ENCODE results near the gene KDM4E. TPM values are rescaled to one million over a fixed set of nuclear protein-coding genes. Genes with fewer than 3 reads are reported as not detected.

KDM4E gene
- total RNA-seq, result not detected in 2 replicates

DNA sequence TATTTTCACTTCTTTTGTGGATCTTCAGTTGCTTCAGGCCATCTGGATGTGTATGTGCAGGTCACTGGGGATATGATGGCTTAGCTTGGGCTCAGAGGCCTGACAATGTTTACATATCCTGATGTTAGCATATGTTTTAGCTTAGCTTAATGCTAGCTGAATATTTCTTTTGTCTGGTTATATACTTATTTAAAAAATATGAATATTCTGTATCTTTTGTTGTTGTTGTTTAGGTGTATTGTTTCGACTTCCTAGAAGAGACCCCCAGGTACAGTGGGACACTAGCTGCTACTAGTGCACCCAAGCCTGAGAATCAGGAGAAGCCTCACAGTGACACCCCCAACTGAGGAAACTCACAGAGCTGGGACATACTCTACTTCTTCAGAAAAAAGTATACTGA, at the start of gene KDM4E:
TSS of gene KDM4E (plus strand) at position 301 of the 400 bp plus-strand sequence. CDS start 300 bp downstream, outside the sequence.
- no peak for TF ChIP-seq CTCF (IDR thresholded peaks at IDR 0.05; ENCODE audit: insufficient read depth, low read depth, low read length)
- no peak within 1 kb of the TSS for H3K4me3 ChIP-seq (ENCODE audit: low read depth, low read length)

DNA sequence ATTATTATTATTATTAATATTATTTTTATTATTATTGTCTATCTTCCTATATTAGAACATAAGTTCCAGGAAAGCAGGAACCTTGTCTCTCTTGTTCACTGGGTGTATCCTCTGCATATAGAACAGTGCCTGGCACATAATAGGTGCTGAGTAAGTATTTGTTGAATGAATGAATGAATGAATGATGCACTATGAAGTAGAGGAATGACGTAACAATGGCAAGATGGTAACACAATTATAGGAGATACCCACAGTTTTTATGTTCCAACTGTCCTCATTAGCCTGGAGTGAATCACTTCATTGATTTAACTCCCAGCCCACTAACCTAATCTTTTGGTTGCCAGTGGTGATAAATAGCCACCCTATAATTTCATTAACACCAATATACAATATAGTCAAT, 49.5 kb upstream of the KDM4E start:
- no peak overlapping the region for H3K4me3 ChIP-seq (ENCODE audit: low read depth, low read length)
- TF ChIP-seq CTCF (IDR thresholded peaks at IDR 0.05; ENCODE audit: insufficient read depth, low read depth, low read length), result no peak
- no peak for DNase-seq (ENCODE audit: low read depth)

More for the DNA sequence above, at the start of gene KDM4E:
- DNase-seq (ENCODE audit: low read depth), result no peak

DNA sequence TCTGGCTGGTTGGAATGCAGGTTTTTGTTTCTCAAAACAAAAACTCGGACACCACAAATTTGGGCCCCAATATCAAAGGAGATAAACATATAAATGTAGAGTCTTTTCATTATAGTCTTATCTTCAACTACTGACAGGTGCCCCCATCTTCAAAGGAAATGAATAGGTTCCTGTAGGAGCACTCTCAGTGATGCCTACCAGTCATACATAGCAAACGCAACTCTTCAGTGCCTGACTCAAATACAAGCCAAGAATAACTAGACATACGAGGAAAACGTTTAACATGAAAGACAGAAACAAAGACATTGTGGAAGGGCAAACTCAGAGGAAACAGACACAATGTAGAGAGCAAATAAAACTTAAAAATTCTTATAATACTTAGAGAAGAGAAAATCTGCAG, 37.7 kb upstream of the KDM4E start:
- no peak for TF ChIP-seq CTCF (IDR thresholded peaks at IDR 0.05; ENCODE audit: insufficient read depth, low read depth, low read length)
- H3K4me3 ChIP-seq (ENCODE audit: low read depth, low read length), result no peak overlapping the region
- no peak for DNase-seq (ENCODE audit: low read depth)

DNA sequence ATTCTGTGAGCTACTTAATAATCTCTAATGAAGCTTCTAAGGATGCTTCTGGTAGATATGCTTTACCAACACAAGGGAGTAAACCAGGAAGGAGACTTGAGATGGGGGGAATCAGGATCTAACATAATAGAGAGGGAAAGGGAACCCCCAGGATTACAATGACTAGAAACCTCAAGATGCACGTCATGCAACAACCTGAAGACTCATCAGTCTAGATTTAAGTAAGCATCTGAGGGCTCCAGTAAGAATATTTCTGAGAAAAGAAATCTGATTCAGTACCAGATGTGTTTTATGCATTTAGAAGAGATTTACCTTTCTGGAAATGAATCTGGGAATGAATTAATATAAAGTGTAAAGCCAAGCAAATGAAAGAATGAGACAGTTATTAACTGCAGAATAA, 36.3 kb upstream of the KDM4E start:
- no peak for DNase-seq (ENCODE audit: low read depth)
- H3K4me3 ChIP-seq (ENCODE audit: low read depth, low read length), result no peak overlapping the region
- TF ChIP-seq CTCF (IDR thresholded peaks at IDR 0.05; ENCODE audit: insufficient read depth, low read depth, low read length), result no peak

DNA sequence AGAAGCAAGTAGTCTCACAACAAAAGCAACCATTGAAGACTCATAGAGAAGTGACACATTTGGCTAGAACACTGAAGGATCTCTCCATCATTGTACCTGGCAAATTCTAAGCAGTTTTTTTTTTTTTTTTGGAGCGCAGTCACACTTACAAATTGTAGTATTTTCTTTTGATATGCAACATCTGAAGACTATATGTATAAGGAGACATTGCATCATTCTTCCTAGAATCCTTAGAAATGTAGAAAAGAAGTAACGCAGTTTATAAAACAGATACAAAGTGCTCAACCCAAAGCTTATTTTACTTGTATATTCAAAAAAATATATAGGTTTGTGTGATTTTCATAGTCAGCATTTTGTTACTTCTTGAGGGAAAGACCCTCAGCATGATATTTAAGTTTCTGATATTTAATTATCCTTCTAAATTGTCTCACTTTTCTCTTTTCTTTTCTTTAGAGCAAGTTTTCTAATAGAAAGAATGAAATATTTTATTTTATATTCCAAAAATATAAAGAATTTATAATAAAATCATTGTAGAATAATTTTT, 31.6 kb upstream of the KDM4E start:
- no peak for TF ChIP-seq CTCF (IDR thresholded peaks at IDR 0.05; ENCODE audit: insufficient read depth, low read depth, low read length)
- H3K4me3 ChIP-seq (ENCODE audit: low read depth, low read length), result no peak overlapping the region
- no peak for DNase-seq (ENCODE audit: low read depth)

GRCh38 chr11:94997437-94997836, 27.6 kb upstream of the KDM4E start:
- TF ChIP-seq CTCF (IDR thresholded peaks at IDR 0.05; ENCODE audit: insufficient read depth, low read depth, low read length), result no peak
- no peak for DNase-seq (ENCODE audit: low read depth)
- no peak overlapping the region for H3K4me3 ChIP-seq (ENCODE audit: low read depth, low read length)

DNA sequence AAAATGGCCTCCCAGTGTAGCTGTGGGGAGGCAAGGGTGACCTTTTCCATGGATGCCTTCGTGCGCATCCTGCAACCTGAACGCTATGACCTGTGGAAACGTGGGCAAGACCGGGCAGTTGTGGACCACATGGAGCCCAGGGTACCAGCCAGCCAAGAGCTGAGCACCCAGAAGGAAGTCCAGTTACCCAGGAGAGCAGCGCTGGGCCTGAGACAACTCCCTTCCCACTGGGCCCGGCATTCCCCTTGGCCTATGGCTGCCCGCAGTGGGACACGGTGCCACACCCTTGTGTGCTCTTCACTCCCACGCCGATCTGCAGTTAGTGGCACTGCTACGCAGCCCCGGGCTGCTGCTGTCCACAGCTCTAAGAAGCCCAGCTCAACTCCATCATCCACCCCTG, 26.8 kb upstream of the KDM4E start:
- no peak for TF ChIP-seq CTCF (IDR thresholded peaks at IDR 0.05; ENCODE audit: insufficient read depth, low read depth, low read length)
- DNase-seq (ENCODE audit: low read depth), result no peak

More for the DNA sequence above, 26.8 kb upstream of the KDM4E start:
- no peak overlapping the region for H3K4me3 ChIP-seq (ENCODE audit: low read depth, low read length)

Measured in fibroblast of villous mesenchyme (primary cell).